SKM-1 treated with dmso at 0.1 percent for 144 hours (cell line): ENCODE measurements around the gene CEACAM19.
"Not testable (repeated sequence)": the region's sequence is repeated elsewhere in the genome, so short reads cannot be mapped to it uniquely, and the experiment has no call there.

ENCODE experiments used
- DNase-seq: peaks from one replicate; lab custom pipeline; 2025; ENCODE audit not compliant: unreplicated experiment; lab: John Stamatoyannopoulos, UW

The CEACAM19 gene

DNA sequence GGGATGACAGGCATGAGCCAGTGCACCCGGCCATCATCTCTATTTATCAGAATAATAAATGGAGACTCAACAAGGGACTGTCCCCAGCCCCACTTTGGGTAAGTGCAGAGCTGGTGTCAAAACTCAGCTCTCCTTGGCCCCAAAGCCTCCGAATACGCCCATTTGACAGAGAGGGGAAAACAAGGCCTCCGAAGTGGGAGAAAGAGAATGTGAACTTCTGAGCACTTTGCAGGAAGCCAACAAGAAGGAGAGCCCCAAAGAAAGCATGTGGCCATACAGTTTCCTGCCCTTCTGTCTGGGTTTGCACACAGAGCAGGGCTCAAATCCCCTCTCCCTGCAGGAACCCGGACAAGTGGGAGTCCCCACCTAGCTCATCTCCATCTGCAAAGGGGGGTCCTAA lies 29.3 kb downstream of the CEACAM19 start:
- DNase-seq, result no peak

DNA sequence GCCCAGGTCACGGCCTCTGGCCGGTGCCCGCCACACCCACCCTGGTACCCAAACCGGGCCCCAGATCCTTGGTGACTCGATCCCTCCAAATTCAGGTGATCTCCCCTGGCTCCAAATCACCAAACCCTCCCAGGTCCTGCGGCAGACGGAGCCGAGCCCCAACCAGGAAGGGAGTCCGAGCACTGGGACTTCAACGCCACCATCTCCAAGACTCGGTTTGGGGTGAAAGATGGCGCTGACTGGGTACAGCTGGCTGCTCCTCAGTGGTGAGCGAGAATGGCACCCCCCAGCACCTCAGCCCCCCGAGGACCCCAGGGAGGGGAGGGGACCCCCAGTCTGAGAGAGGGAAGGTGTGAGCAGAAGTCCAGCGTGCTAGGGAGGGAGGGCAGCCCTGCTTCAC lies 29.9 kb downstream of the CEACAM19 start:
- DNase-seq, result no peak

DNA sequence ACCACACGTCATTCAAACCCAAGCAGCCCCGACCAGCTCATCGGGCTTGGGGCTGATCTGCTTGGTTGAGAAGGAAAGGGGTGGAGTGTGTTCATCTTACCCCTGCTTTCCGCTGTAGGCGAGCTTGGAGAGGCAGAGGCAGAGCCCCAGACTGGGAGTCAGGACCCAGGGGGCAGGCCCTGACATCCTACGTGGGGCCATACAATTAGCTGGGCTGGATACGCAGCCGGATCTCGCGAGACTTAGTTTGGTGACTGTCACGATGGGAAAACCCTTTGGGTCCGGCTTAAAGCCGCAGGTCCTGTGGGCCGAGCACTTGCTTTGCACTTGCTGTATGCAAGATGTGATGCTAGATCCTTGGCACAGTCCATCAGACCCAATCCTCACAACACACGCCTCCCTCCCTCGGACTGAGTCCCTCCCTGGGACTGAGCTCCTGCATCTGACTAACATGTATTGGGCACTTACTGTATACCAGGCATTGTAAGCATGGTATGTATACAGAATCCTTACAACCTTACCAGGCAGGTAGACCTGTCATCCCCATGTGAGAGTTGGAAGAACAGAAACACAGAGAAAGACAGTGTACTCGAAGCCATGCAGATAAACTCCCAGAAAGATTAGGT lies 31.4 kb downstream of the CEACAM19 start:
- no peak for DNase-seq

DNA sequence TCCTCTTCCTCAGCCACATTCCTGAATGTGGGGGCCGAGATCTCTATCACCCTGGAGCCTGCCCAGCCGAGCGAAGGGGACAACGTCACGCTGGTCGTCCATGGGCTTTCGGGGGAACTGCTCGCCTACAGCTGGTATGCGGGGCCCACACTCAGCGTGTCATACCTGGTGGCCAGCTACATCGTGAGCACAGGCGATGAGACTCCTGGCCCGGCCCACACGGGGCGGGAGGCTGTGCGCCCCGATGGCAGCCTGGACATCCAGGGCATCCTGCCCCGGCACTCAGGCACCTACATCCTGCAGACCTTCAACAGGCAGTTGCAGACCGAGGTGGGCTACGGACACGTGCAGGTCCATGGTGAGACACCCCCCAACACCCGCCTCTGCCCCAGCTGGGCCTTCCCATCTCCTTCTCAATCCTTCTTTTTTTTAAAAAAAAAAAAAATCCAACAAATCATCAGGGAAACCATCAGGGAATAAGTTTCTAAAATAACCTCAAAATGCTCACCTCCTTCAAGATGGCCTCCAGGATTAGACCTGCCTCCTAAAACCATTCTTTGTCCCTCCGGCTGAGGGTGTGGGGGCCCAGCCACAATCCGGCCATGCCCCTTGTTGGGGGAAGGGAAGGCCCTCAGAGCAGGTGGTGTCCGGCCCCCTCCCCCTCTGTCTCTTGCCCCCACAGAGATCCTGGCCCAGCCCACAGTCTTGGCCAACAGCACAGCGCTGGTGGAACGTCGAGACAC lies 32.2 kb downstream of the CEACAM19 start:
- no peak for DNase-seq

DNA sequence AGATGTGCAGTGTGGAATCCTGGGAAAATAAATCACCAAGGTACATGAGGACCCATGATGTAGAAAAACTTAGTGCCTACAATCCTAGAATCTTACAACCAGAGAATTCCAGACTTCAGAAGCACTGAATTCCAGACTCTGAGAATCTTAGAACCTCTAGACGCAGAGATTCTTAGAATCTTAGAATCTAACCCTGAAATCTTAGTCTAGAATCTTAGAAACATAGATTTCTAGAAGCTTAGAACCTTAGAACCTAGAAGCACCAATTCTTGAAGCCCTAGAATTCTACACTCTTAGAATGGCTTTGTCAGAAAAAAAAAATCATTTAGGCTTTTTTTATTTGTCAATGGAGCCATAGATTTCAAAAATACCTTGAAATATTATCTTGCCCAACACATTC lies 33.7 kb downstream of the CEACAM19 start:
- DNase-seq, result no peak

DNA sequence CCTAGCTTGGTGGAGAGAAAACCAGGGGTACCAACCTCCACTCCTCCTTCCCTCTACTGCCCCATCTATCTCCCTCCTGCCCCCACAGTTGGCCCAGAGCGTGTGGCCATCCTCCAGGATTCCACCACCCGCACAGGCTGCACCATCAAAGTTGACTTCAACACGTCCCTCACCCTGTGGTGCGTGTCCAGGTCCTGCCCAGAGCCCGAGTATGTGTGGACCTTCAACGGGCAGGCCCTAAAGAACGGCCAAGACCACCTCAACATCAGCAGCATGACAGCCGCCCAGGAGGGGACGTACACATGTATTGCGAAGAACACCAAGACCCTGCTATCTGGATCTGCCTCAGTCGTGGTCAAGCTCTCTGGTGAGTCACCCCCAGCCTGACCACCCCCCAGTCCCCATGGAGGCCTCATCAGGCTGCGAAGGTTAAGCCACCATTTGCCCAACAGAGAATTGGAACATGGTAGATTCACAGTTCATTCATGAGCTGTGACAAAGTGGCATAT lies 34.3 kb downstream of the CEACAM19 start:
- DNase-seq, result no peak

DNA sequence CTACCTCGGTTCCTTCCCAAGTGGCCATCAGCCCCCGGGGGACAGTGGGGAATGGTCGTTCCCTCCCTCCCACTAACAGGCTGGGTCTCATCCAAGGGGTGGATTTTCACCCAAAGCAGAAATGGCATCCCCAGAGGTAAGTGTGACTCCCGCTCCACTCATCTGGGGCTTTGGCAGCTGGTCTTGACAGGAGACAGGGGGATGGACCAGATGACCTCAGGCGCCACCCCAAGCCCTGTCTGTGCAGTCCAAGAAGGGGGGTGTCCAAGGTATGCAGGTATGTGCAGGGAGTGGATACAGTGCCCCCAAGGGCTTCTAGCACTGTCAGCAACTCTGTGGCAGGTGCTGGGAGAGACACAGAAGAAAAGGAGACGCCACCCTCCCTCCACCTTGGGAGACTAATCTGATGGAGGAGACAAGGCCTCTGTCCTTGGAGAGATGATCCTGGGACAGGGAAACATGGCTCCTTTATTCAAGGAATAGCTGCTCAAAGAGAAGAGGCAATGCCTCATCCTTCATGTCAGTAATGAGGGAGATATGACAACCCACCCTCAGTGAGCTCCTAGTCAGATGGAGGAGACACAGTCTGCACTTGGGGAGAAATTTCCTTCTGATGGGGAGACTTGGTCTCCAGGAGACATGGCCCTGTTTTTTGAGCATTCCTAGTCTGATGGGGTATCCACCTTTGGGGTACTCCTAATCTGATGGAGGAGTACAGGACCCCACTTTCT lies 35.4 kb downstream of the CEACAM19 start:
- DNase-seq, result no peak

DNA sequence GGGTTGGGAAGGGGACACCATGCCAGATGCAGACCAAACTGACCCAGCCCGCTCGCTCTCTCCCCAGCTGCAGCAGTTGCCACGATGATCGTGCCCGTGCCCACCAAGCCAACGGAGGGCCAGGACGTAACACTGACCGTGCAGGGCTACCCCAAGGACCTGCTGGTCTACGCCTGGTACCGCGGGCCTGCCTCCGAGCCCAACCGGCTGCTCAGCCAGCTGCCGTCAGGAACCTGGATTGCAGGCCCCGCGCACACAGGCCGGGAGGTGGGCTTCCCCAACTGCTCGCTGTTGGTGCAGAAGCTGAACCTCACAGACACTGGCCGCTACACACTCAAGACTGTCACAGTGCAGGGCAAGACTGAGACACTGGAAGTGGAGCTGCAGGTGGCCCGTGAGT lies 36.5 kb downstream of the CEACAM19 start:
- DNase-seq, result no peak

DNA sequence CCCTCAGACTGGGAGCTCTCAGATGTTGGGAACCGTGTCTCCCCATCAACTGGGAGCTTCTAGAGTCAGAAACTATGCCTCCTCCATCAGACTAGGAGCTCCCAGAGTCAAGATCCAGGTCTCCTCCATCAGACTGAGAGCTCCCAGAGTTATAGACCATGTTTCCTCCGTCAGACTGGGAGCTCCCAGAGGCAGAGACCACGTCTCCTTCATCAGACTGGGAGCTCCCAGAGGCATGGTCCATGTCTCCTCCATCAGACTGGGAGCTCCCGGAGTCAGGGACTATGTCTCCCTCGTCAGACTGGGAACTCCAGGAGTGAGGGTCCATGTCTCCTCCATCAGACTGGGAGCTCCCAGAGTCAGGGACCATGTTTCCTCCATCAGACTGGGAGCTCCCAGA lies 37.7 kb downstream of the CEACAM19 start:
- DNase-seq, result no peak

- DNase-seq, result not testable (repeated sequence)
Measured at GRCh38 chr19:44709434-44710266, 38.4 kb downstream of the CEACAM19 start.

DNA sequence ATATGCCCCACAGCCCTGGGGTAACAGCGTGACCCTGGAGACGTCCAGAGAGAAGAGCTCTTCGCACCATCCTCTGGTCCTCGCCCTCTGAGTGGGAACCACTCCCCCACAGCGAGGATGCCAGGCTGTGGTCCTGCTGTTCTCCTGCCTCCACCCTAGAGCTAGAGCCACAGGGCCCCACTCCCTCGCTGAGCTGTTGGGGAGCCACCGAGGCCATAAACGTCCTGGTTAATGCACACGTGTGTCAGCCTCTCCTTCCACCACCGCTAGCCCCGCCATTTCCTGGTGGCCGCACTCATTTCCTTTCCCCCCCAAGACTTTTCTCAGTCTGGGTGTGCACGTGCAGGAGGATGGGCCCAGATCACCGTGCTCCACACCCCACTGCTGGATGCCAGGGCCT lies 39.2 kb downstream of the CEACAM19 start:
- DNase-seq, result no peak

DNA sequence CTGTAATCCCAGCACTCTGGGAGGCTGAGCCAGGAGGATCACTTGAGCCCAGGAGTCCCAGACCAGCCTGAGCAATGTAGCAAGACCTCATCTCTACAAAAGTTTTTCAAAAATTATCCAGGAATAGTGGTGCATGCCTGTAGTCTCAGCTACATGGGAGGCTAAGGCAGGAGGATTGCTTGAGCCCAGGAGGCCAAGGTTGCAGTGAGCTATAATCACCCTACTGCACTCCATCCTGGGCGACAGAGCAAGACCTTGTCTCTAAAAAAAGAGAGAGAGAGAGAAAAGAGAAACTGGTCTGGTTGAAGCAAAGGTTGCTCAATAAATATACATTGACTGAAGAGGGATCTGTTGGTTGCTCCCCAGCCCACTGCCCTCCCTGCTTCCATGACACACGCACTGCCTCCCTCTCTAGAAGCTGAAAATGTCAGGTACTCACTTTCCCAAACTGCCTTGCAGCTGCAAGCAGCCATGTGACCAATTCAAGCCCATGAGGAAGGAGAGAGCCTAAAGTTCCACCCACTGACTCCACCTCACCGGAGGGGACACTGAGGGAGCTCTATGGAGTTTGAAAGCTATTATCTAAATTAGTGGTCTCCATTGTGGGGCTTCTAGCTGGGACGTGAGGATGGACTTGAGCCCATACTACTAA lies 41.7 kb downstream of the CEACAM19 start:
- no peak for DNase-seq

GRCh38 chr19:44714597-44715169 lies 43.4 kb downstream of the CEACAM19 start:
- no peak for DNase-seq

DNA sequence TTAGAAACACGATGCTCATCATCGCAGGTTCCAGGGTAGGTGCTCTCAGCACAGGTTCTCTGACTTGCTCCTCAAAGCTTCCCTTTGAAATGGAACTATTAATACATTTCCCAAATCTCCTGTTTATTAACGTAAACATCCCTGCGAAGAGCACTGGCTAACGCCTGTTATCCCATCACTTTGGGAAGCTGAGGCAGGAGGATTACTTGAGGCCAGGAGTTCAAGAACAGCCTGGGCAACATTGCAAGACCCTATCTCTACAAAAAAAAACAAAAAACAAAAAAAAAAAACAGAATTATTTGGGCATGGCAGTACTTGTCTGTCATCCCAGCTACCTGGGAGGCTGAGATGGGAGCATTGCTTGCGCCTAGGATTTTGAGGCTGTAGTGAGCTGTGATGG lies 46.3 kb downstream of the CEACAM19 start:
- no peak for DNase-seq

- DNase-seq, result no peak
Measured at GRCh38 chr19:44718441-44719261, 47.4 kb downstream of the CEACAM19 start.

DNA sequence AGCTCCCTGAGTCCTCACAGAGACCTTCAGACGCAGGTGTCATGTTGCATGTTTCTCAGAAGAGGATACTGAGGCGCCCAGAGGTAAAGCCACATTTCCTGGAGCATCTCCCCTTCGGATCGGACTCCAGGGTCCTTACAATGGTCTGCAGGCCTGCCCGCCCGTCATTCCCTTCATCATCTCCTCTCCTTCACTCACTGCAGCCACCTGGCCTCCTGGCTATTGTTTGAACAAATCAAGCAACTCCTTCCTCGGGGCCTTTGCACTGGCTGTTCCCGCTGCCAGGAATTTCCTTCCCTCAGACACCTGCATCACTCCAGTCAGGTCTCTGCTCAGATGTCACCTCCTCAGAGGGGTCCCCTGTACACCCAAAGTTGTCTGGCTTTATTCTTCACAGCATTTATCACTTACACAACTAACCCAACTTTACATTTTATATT lies 48.0 kb downstream of the CEACAM19 start:
- no peak for DNase-seq

GRCh38 chr19:44720396-44720795 lies 49.1 kb downstream of the CEACAM19 start:
- not testable (repeated sequence) for DNase-seq

DNA sequence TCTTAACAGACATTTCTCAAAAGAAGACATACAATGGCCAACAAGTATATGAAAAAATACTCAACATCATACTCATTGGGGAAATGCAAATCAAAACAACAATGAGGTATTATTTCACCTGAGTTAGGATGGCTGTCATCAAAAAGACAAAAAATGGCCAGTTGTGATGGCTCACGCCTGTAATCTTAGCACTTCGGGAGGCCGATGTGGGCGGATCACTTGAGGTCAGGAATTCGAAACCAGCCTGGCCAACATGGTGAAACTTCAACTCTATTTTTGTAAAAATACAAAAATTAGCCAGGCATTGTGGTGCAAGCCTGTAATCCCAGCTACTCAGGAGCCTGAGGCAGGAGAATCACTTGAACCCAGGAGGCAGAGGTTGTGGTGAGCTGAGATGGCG lies 49.7 kb downstream of the CEACAM19 start:
- DNase-seq, result no peak

GRCh38 chr19:44721369-44721768 lies 50.1 kb downstream of the CEACAM19 start:
- DNase-seq, result not testable (repeated sequence)
